KBM-7 (cell line): ENCODE results near the gene TSPEAR.

Experiments
- DNase-seq: peaks from one replicate; pipeline ENCODE4 v3.0.0-alpha.2; 2015
- in situ Hi-C: fragments of 300-500 bp; cut with MboI; formaldehyde crosslinking; loops from 2 replicates; pipeline ENCODE4 v1.14.3; 2020; ENCODE audit warnings: low sequenced_read_pairs, low pct_unique_long_range_greater_than_20kb, mixed read lengths

Gene TSPEAR

DNA sequence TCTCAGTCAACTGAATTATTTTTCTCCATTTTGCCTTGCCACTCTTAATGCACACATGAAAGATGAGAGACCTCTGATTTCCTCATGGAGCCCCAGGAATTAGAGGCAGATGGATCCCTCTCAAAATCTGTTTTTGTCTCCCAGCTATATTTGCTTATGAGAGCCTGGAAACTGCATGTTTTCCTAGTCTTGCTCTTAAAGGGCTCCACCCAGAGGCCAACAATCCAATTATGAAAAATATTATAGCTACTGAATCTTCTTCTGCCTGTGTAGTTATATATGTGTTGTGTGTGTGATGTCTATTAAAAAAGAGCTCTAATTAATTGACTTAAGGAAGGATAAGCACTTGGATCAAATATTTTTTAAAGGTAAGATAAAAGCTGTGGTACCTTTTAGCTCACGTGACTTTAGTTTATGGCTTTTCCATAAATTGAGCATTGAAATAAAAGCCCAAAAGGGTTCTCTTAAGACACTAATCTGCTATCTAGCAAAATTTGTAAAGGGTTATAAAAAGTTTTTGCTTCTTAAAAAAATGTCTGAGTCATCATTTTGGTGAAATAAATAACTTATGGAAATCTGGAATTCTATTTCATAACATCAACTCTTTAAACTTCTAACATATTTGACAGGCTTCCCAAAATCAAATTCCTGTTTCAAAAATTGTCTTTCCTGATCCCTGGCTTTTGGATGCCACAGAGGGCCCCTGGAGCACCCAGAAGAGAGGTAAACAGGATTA, 31.2 kb upstream of the TSPEAR start:
- in situ Hi-C loops, result loop anchor here (25.0 kb wide), 1 partner anchor 205 kb away; the partner anchor contains the start of gene KRTAP10-1
- peak; percentile 38 for DNase-seq

GRCh38 chr21:44741921-44742320, 30.5 kb upstream of the TSPEAR start:
- DNase-seq, result no peak
- in situ Hi-C loops, result loop anchor here (25.0 kb wide), 1 partner anchor 205 kb away; the partner anchor contains the start of gene KRTAP10-1

GRCh38 chr21:44740742-44741141, 29.4 kb upstream of the TSPEAR start:
- no peak for DNase-seq
- in situ Hi-C loops, result loop anchor here (25.0 kb wide), 1 partner anchor 203 kb away; the partner anchor contains the start of gene KRTAP10-1

GRCh38 chr21:44739316-44739715, 27.9 kb upstream of the TSPEAR start:
- DNase-seq, result no peak
- in situ Hi-C loops, result loop anchor here (25.0 kb wide), 1 partner anchor 202 kb away; the partner anchor contains the start of gene KRTAP10-1

DNA sequence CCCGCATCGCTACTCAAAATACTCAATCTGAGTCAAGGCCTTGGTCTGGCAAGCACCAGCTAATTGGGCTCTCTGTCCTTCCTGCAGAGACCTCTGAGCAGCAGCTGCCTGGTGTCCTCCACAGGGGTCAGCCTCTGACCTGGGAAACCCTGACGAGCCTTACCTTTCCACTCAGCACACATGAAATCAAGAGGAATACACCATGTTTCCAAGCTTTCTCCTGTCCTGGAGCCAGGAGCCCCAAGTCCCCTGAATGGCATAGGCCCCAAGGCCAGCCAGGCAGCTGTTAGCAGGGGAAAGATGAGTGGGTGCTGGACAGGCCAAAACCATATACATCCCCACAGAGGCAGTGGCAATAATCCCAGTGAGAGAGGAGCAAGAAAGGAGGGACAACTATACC, 27.2 kb upstream of the TSPEAR start:
- in situ Hi-C loops, result loop anchor here (25.0 kb wide), 1 partner anchor 201 kb away; the partner anchor contains the start of gene KRTAP10-1
- no peak for DNase-seq

DNA sequence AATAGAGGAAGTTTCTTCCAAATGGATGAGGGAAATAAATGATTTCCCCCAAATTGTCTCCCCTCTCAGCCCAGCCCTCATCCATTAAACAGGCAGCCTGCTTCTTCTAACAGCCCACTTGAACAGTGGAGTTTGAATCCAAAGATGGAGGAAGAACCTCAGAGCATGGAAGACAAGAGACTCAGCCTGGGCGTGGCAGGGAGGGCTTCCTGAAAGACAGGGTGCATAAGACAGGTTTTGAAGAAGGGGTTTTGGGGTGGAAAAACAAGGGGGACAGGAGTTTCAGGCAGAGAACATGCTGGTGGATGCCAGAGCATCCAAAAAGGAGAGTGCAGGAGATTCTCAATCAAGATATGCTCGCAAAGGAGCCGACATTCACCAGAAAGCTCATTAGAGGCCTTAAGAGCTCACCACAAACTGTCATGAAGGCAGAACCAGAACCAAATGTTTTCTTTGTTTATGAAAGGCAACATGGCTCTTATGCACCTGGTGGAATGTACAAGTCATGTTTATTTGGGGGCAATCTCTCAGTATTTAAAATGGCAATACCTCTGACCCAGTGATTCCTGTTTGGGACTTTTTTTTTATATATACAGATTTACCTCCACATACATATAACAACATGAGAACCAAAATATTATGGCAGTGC, 26.5 kb upstream of the TSPEAR start:
- in situ Hi-C loops, result loop anchor here (25.0 kb wide), 1 partner anchor 201 kb away; the partner anchor contains the start of gene KRTAP10-1

DNA sequence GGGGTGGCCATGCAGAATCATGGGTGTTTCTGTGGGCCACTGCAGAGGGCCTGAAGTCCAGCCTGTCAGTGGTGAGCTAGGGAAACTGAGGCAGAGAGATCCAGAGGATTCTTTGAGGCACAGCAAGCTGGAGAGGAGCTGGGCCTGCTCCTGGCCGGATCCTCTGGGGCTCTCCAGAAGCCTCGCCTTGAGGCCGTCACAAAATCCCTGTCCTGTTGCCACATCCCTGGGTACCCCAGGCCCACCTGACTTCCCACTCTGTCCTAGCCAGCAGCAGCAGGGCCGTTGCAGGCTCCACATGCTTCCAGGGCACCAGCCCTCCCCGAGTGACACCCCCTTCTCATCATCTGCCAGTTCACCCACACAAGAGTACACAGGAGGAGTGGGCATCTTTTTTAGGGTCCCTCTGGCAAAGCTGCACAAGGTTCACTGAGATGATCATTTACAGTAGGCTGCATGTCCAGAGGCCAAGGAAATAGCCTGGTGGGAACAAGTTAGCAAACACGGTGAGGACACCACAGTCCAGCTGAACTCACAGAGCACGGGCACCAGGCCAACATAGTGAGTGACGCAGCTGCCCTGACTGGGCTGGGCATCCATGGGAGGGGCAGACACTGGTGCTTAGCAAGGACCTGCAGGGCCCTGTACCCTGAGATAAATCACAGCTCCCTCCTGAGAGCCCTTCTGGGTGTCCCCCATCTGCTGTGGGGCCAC, 25.1 kb upstream of the TSPEAR start:
- in situ Hi-C loops, result loop anchor here (25.0 kb wide), 1 partner anchor 199 kb away; the partner anchor contains the start of gene KRTAP10-1
- DNase-seq, result no peak

More for the DNA sequence above, 26.5 kb upstream of the TSPEAR start:
- no peak for DNase-seq

- in situ Hi-C loops, result loop anchor here (25.0 kb wide), 1 partner anchor 199 kb away; the partner anchor contains the start of gene KRTAP10-1
- DNase-seq, result no peak
These were observed 24.4 kb upstream of the TSPEAR start for GRCh38 chr21:44735821-44736220.

DNA sequence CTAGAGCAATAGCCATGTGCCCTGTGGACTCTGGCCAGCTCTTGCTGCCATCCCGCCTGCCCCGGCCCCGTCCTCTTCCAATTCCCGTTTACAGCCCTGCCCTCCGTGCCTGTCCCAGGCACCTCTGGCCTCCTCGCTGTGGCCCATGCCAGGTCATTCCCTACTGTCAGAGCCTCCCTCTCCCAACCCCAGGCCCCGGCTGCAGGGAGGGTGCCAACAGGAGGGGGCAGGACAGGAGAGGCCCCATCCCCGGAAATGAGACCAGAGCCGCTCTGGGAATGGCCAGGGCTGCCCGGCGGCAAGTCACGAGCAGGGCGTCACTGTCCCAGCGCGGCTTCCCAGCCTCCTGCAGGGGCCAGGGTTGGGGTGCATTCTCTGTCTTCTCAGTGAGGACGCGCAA, 23.5 kb upstream of the TSPEAR start:
- in situ Hi-C loops, result loop anchor here (25.0 kb wide), 1 partner anchor 198 kb away; the partner anchor contains the start of gene KRTAP10-1
- no peak for DNase-seq

- no peak for DNase-seq
- in situ Hi-C loops, result loop anchor here (25.0 kb wide), 1 partner anchor 197 kb away; the partner anchor contains the start of gene KRTAP10-1
These were observed 22.8 kb upstream of the TSPEAR start for GRCh38 chr21:44734026-44734745.

DNA sequence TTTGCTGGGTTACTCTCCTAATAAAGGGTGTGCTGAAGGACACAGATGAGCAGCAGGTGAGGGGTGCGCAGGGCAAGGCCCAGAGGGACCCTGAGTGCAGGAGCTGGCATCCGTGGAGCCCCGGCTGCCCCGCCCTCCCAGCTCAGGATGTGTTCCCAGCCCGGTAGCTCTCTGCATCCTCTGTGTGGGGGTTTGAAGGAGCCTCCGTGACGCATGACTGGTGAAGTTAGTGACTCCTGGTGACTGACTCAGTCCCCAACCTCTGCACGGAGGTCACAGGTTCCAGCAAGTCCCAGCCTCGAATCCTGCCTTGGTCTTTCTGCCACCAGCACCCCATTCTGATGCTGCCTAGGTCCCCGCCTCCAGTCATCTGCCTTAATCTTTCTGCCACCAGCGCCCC, 21.6 kb upstream of the TSPEAR start:
- DNase-seq, result no peak
- in situ Hi-C loops, result loop anchor here (25.0 kb wide), 1 partner anchor 196 kb away; the partner anchor contains the start of gene KRTAP10-1

DNA sequence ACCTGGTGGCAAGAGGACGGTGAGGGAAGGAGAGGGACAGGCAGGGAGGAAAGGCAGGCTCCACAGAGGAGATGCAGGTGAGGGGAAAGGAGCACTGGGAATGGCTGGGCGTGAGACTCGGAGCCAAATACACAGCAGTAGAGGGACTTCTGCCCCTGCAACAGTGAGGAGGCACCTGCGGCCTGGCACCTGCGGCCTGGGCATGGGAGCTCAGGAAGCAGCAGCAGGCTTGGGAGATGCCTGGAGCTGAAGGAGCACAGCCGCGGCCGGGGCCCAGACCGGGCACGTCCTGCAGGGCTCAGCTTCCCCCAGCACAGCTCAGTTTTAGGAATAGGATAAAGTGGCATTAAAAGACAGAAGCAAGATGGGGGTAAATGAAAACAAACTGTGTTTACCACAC, 20.9 kb upstream of the TSPEAR start:
- in situ Hi-C loops, result loop anchor here (25.0 kb wide), 1 partner anchor 195 kb away; the partner anchor contains the start of gene KRTAP10-1
- no peak for DNase-seq

DNA sequence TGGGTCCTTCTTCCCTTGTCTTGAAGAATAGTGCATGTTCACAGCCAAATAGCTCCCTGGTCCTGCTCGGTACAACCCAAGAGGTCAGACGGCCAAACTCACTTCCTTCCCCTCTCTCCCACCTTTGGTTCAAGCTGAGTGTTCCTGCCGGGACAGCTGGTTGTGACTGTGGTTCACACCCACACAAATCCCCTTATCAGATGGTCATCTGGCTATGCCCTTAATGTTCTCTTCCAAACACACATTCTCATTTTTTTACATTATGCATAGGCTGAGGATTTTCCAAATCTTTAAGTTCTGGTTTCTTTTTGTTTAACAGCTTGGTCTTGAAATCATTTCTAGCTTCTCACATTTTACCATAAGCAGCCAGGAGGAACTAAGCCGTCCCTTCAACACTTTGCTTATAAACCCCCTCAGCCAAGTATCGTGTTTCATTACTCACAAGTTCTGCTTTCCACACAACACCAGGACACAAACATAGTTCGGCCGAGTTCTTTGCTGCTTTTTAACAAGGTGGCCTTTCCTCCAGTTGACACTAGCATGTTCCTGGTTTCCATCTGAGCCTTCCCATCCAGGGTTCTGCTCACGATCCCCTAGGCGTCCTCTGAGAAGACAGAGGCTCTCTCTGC, 19.7 kb upstream of the TSPEAR start:
- in situ Hi-C loops, result loop anchor here (25.0 kb wide), 1 partner anchor 194 kb away; the partner anchor contains the start of gene KRTAP10-1
- peak; percentile 34 for DNase-seq

GRCh38 chr21:44730028-44730395, 18.6 kb upstream of the TSPEAR start:
- DNase-seq, result no peak
- in situ Hi-C loops, result loop anchor here (25.0 kb wide), 1 partner anchor 193 kb away; the partner anchor contains the start of gene KRTAP10-1

DNA sequence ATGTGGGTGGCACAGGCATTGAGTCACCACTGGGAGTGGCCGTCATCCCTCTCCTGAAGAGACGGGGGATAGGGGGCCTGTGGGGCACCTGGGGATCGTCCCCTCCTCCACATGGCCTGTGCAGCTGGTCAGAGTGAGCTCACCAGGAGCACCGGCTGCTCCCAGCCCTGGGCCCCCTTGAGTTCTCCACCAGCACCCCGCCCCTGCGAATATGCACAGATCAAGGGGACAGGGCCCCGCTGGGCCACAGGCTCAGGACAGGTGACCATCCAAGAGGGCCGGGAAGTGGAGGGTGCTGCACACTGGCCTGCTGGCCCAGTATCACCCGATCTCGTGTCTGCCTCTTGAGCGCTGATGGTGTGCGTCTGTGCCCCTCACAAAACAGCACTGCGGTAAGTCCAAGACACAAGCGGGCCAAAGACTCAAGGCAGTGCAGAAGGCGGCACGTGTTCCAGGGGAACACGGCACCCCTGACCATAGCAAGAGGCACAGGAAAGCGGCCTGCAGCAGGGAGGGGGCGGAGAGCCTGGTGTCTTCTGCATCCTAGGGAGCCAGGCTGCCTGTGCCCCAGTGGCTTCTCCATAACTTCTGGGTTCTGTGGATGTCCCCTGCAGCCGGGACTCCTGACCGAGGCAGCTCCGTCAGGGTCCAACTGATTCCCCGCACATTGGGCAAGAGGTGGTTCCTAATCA, 18.1 kb upstream of the TSPEAR start:
- no peak for DNase-seq
- in situ Hi-C loops, result loop anchor here (25.0 kb wide), 1 partner anchor 192 kb away; the partner anchor contains the start of gene KRTAP10-1

- DNase-seq, result no peak
- in situ Hi-C loops, result loop anchor here (25.0 kb wide), 1 partner anchor 191 kb away; the partner anchor contains the start of gene KRTAP10-1
These were observed 17.3 kb upstream of the TSPEAR start for GRCh38 chr21:44728716-44729115.

DNA sequence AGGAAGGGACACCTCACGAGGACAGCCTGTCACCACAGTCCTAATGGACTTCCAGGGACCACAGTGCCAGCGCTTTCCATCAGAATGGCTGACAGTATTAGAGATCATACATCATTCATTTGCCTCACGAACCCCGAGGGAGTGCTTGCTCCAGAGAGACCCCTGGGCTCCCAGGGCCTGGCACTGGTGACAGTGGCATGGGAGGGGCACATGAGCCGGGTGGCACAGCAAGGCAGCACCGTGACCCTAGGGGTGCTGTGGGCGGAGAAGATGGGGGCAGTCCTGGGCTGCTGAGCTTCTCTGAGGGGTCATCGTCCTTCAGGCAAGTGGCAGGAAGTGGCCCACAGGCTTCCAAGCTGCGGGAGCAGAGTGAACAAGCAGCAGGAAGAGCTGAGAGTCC, 16.4 kb upstream of the TSPEAR start:
- in situ Hi-C loops, result loop anchor here (25.0 kb wide), 1 partner anchor 190 kb away; the partner anchor contains the start of gene KRTAP10-1

More for the DNA sequence above, 16.4 kb upstream of the TSPEAR start:
- no peak for DNase-seq
